HAP-1 (cell line): Measurements from ENCODE around the gene PCID2.

Source experiments
- DNase-seq, 2 experiments: peaks; one replicate each; pipeline ENCODE4 v3.0.0-alpha.2; 2016 to 2020; ENCODE audit warnings: low spot score in 2 of 2
- H3K27me3 ChIP-seq: fragments of 250-450 bp; sonication (Bioruptor Pico); 2 replicates; pipeline ENCODE4 v1.5.1; 2020; ENCODE audit warnings: low read depth, mild to moderate bottlenecking, moderate library complexity
- H3K36me3 ChIP-seq: fragments of 250-450 bp; sonication (Bioruptor Pico); replicated peaks from 2 replicates; pipeline ENCODE4 v1.5.1; 2020; ENCODE audit warnings: mild to moderate bottlenecking
- H3K4me1 ChIP-seq: fragments of 250-450 bp; sonication (Bioruptor Pico); 2 replicates; pipeline ENCODE4 v1.5.1; 2020; ENCODE audit warnings: mild to moderate bottlenecking
- H3K4me3 ChIP-seq: fragments of 250-450 bp; sonication (Bioruptor Pico); 2 replicates; pipeline ENCODE4 v1.5.1; 2020; ENCODE audit warnings: mild to moderate bottlenecking, moderate library complexity
- H3K9me3 ChIP-seq: fragments of 250-450 bp; sonication (Bioruptor Pico); 2 replicates; pipeline ENCODE4 v1.5.1; 2020; ENCODE audit warnings: mild to moderate bottlenecking, moderate library complexity
- in situ Hi-C: fragments of 300-500 bp; cut with MboI; formaldehyde crosslinking; loops from 3 replicates; pipeline ENCODE4 v1.14.3; 2020; ENCODE audit warnings: low sequenced_read_pairs, inconsistent platforms, mixed read lengths

PCID2 gene

GRCh38 chr13:113149711-113150549, 58.5 kb downstream of the PCID2 start:
- Histone ChIP-seq H3K36me3 (no peaks in the 10 kb centered on the region; the same call in 1 of the 2 replicates), H3K27me3 (no peaks in the 10 kb centered on the region), H3K4me3 (no peak overlapping the region), H3K4me1 (peaks cover 21% of the 10 kb centered on the region), H3K9me3 (no peaks in the 10 kb centered on the region)
- in situ Hi-C loops: no loop called here
- DNase-seq: no peak

GRCh38 chr13:113148940-113149503, 59.4 kb downstream of the PCID2 start:
- Histone ChIP-seq H3K4me1 (peaks cover 15% of the 10 kb centered on the region), H3K36me3 (no peaks in the 10 kb centered on the region), H3K4me3 (no peak overlapping the region), H3K9me3 (no peaks in the 10 kb centered on the region), H3K27me3 (no peaks in the 10 kb centered on the region)
- in situ Hi-C loops: no loop called here
- no peak for DNase-seq

- H3K4me1 ChIP-seq: peaks cover 11% of the 10 kb centered on the region
- no peak for DNase-seq
- H3K36me3 ChIP-seq: no peaks in the 10 kb centered on the region
- H3K9me3 ChIP-seq: no peaks in the 10 kb centered on the region
- no peak overlapping the region for H3K4me3 ChIP-seq
- in situ Hi-C loops: no loop called here
- H3K27me3 ChIP-seq: no peaks in the 10 kb centered on the region
Observed at GRCh38 chr13:113148407-113148806, 60.1 kb downstream of the PCID2 start.

GRCh38 chr13:113147206-113147605, 61.3 kb downstream of the PCID2 start:
- no peak overlapping the region for H3K4me3 ChIP-seq
- no peaks in the 10 kb centered on the region for H3K4me1 ChIP-seq
- DNase-seq: no peak
- H3K36me3 ChIP-seq: no peaks in the 10 kb centered on the region
- in situ Hi-C loops: no loop called here
- no peaks in the 10 kb centered on the region for H3K9me3 ChIP-seq
- H3K27me3 ChIP-seq: no peaks in the 10 kb centered on the region

- in situ Hi-C loops: no loop called here
- no peaks in the 10 kb centered on the region for H3K27me3 ChIP-seq
Observed at GRCh38 chr13:113146750-113147149, 61.7 kb downstream of the PCID2 start.

GRCh38 chr13:113145911-113146598, 62.4 kb downstream of the PCID2 start:
- Histone ChIP-seq H3K4me3 (no peak overlapping the region), H3K9me3 (no peaks in the 10 kb centered on the region), H3K27me3 (no peaks in the 10 kb centered on the region), H3K4me1 (no peaks in the 10 kb centered on the region), H3K36me3 (no peaks in the 10 kb centered on the region)
- DNase-seq: no peak
- in situ Hi-C loops: no loop called here

More at GRCh38 chr13:113146750-113147149, 61.7 kb downstream of the PCID2 start:
- DNase-seq: no peak
- Histone ChIP-seq H3K4me3 (no peak overlapping the region), H3K36me3 (no peaks in the 10 kb centered on the region), H3K9me3 (no peaks in the 10 kb centered on the region), H3K4me1 (no peaks in the 10 kb centered on the region)

GRCh38 chr13:113145496-113145895, 63.0 kb downstream of the PCID2 start:
- Histone ChIP-seq H3K9me3 (no peaks in the 10 kb centered on the region), H3K36me3 (no peaks in the 10 kb centered on the region), H3K4me1 (no peaks in the 10 kb centered on the region), H3K27me3 (no peaks in the 10 kb centered on the region), H3K4me3 (no peak overlapping the region)
- in situ Hi-C loops: no loop called here
- DNase-seq: no peak

- no peak overlapping the region for H3K4me3 ChIP-seq
- in situ Hi-C loops: no loop called here
- no peak for DNase-seq
- no peaks in the 10 kb centered on the region for H3K36me3 ChIP-seq
- H3K27me3 ChIP-seq: no peaks in the 10 kb centered on the region
- H3K4me1 ChIP-seq: no peaks in the 10 kb centered on the region
- no peaks in the 10 kb centered on the region for H3K9me3 ChIP-seq
Observed at GRCh38 chr13:113144255-113144629, 64.2 kb downstream of the PCID2 start.

GRCh38 chr13:113143466-113144254, 64.8 kb downstream of the PCID2 start:
- no peak for DNase-seq
- H3K36me3 ChIP-seq: no peaks in the 10 kb centered on the region
- H3K4me3 ChIP-seq: no peak overlapping the region
- H3K27me3 ChIP-seq: no peaks in the 10 kb centered on the region
- in situ Hi-C loops: no loop called here
- H3K4me1 ChIP-seq: peaks cover 1% of the 10 kb centered on the region
- H3K9me3 ChIP-seq: no peaks in the 10 kb centered on the region

GRCh38 chr13:113142876-113143275, 65.6 kb downstream of the PCID2 start:
- Histone ChIP-seq H3K27me3 (no peaks in the 10 kb centered on the region), H3K4me3 (no peak overlapping the region)
- in situ Hi-C loops: no loop called here

GRCh38 chr13:113141601-113141970, 66.9 kb downstream of the PCID2 start:
- in situ Hi-C loops: no loop called here
- no peak for DNase-seq
- Histone ChIP-seq H3K27me3 (no peaks in the 10 kb centered on the region), H3K36me3 (no peaks in the 10 kb centered on the region), H3K9me3 (no peaks in the 10 kb centered on the region), H3K4me3 (no peak overlapping the region), H3K4me1 (peaks cover 20% of the 10 kb centered on the region)

More at GRCh38 chr13:113142876-113143275, 65.6 kb downstream of the PCID2 start:
- no peak for DNase-seq
- Histone ChIP-seq H3K9me3 (no peaks in the 10 kb centered on the region), H3K4me1 (peaks cover 9% of the 10 kb centered on the region), H3K36me3 (no peaks in the 10 kb centered on the region)

- DNase-seq: no peak
- in situ Hi-C loops: no loop called here
- H3K4me1 ChIP-seq: peaks cover 23% of the 10 kb centered on the region
- H3K9me3 ChIP-seq: no peaks in the 10 kb centered on the region
- no peaks in the 10 kb centered on the region for H3K36me3 ChIP-seq
- no peaks in the 10 kb centered on the region for H3K27me3 ChIP-seq
- no peak overlapping the region for H3K4me3 ChIP-seq
Observed at GRCh38 chr13:113140677-113141600, 67.5 kb downstream of the PCID2 start.

GRCh38 chr13:113139577-113139976, 68.9 kb downstream of the PCID2 start:
- peaks cover 30% of the 10 kb centered on the region for H3K4me1 ChIP-seq
- in situ Hi-C loops: no loop called here
- no peaks in the 10 kb centered on the region for H3K36me3 ChIP-seq
- H3K9me3 ChIP-seq: peaks cover under 1% of the 10 kb centered on the region
- no peak for DNase-seq
- no peaks in the 10 kb centered on the region for H3K27me3 ChIP-seq
- H3K4me3 ChIP-seq: no peak overlapping the region
